Dendritic cell treated with granulocyte-macrophage colony-stimulating factor and Interleukin-4, amounts not matched to agents 40 ng/mL and 50 ng/mL, for 4 days (primary cell): Measurements from ENCODE around the gene EHD2.
"Not testable (repeated sequence)": the region's sequence is repeated elsewhere in the genome, so short reads cannot be mapped to it uniquely, and the experiment has no call there.

Experiments
- H3K27ac Mint-ChIP-seq: one replicate; pipeline ENCODE4 v1.8.0; 2022; ENCODE audit warnings: mild to moderate bottlenecking, mixed read lengths
- H3K27me3 Mint-ChIP-seq: one replicate; pipeline ENCODE4 v1.8.0; 2022; ENCODE audit warnings: mild to moderate bottlenecking, mixed read lengths
- H3K36me3 Mint-ChIP-seq: one replicate; pipeline ENCODE4 v1.8.0; 2022; ENCODE audit warnings: low read depth, mixed read lengths
- H3K4me1 Mint-ChIP-seq: one replicate; pipeline ENCODE4 v1.8.0; 2022; ENCODE audit warnings: low read depth, mixed read lengths
- H3K4me3 Mint-ChIP-seq: one replicate; pipeline ENCODE4 v1.8.0; 2022; ENCODE audit warnings: mild to moderate bottlenecking, moderate library complexity, mixed read lengths
- H3K9me3 Mint-ChIP-seq: one replicate; pipeline ENCODE4 v1.8.0; 2022; ENCODE audit warnings: mixed read lengths
- intact Hi-C: fragments of 100-400 bp; cut with micrococcal nuclease; formaldehyde crosslinking; loops from one replicate; pipeline ENCODE4 v1.15.0; 2022

The EHD2 gene

GRCh38 chr19:47713046-47714021 is at the start of gene EHD2:
TSS of gene EHD2 (plus strand) at chr19:47713422. CDS start at chr19:47716613, 3,191 bp downstream.
- H3K36me3 Mint-ChIP-seq, result no peaks in the 10 kb centered on the region
- H3K9me3 Mint-ChIP-seq, result no peaks in the 10 kb centered on the region
- H3K27ac Mint-ChIP-seq, result no peak within 1 kb of the TSS
- intact Hi-C loops, result loop anchor here (1.0 kb wide), 2 partner anchors 30 to 75 kb away; no protein-coding TSS in a partner anchor
- peaks cover 15% of the 10 kb centered on the region for H3K4me1 Mint-ChIP-seq
- H3K4me3 Mint-ChIP-seq, result peak within 1 kb of the TSS; percentile 41
- H3K27me3 Mint-ChIP-seq, result peaks cover 45% of the 10 kb centered on the region

DNA sequence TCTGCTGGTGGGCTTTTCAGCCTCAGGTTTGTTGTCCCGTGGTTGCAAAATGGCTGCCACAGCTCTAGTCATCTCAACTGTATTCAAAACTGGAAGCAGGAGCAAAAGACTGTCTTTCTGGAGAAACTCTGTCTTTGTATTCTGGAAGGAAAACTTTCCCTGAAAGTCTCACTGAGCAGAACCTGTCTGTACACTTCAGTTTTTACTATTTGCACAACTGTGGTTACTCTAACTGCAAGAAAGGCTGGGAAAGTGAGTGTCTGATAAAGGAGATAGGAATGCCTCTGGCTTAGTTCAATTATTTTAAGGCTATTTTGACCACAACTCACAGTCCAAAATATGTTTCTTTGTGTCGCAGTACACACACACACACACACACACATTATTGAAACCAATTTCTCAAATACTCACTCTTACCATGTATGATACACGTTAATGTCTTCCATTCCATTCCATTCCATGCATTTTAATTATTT is 49.7 kb upstream of the EHD2 start:
- peak overlapping the region; percentile 89 for H3K27ac Mint-ChIP-seq

GRCh38 chr19:47663911-47664771 is 49.1 kb upstream of the EHD2 start:
- intact Hi-C loops, result loop anchor here (5.0 to 10.0 kb wide), 2 partner anchors 62 to 149 kb away; partner anchors contain the start of gene NAPA
- H3K9me3 Mint-ChIP-seq, result no peaks in the 10 kb centered on the region
- H3K4me1 Mint-ChIP-seq, result peaks cover 86% of the 10 kb centered on the region
- H3K4me3 Mint-ChIP-seq, result peak overlapping the region; percentile 26
- H3K36me3 Mint-ChIP-seq, result peaks cover 31% of the 10 kb centered on the region
- no peaks in the 10 kb centered on the region for H3K27me3 Mint-ChIP-seq
- peak overlapping the region; percentile 89 for H3K27ac Mint-ChIP-seq

More for the DNA sequence above, 49.7 kb upstream of the EHD2 start:
- H3K9me3 Mint-ChIP-seq, result no peaks in the 10 kb centered on the region
- peaks cover 33% of the 10 kb centered on the region for H3K36me3 Mint-ChIP-seq
- peak overlapping the region; percentile 26 for H3K4me3 Mint-ChIP-seq
- intact Hi-C loops, result loop anchor here (5.0 to 10.0 kb wide), 2 partner anchors 61 to 149 kb away; partner anchors contain the start of gene NAPA
- peaks cover 91% of the 10 kb centered on the region for H3K4me1 Mint-ChIP-seq
- no peaks in the 10 kb centered on the region for H3K27me3 Mint-ChIP-seq

DNA sequence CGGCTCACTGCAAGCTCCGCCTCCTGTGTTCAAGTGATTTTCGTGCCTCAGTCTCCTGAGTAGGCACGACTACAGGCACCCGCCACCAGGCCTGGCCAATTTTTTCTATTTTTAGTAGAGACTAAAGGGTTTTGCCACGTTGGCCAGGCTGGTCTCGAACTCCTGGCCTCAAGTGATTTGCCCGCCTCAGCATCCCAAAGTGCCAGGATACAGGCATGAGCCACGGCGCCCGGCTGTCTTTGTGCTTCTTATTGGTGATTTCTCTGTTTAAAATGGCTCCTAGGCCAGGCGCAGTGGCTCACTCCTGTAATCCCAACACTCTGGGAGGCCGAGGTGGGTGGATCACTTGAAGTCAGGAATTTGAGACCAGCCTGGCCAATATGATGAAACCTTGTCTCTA is 44.7 kb upstream of the EHD2 start:
- not testable (repeated sequence) for H3K4me3 Mint-ChIP-seq, H3K9me3 Mint-ChIP-seq, H3K27me3 Mint-ChIP-seq, H3K27ac Mint-ChIP-seq
- Mint-ChIP-seq H3K4me1 (peaks cover 48% of the 10 kb centered on the region), H3K36me3 (peaks cover 56% of the 10 kb centered on the region)
- intact Hi-C loops, result loop anchor here (10.0 kb wide), 1 partner anchor 154 kb away; the partner anchor contains the start of gene NAPA

DNA sequence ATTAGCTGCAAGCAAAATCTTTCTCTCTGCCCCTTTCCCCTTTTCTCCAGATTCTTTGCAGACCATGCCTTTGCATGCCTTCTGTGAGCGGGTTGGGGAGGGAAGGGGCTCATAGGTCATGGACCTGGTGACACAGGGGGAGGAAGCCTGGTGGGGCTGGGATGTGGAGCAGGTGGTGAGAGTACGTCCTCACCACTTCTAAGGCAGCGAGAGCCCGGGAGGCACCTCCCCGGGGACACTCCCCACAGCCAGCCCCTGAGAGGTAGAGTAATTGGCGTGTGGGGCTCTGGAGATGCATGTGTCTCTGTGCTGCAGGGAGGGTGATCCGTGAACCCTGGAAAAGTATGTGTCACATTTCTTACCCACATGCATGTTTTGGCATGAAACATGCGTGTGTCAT is 42.5 kb upstream of the EHD2 start:
- Mint-ChIP-seq H3K4me3 (no peak overlapping the region), H3K4me1 (peaks cover 32% of the 10 kb centered on the region), H3K9me3 (no peaks in the 10 kb centered on the region), H3K27ac (no peak overlapping the region), H3K36me3 (peaks cover 78% of the 10 kb centered on the region), H3K27me3 (no peaks in the 10 kb centered on the region)
- intact Hi-C loops, result no loop called here

DNA sequence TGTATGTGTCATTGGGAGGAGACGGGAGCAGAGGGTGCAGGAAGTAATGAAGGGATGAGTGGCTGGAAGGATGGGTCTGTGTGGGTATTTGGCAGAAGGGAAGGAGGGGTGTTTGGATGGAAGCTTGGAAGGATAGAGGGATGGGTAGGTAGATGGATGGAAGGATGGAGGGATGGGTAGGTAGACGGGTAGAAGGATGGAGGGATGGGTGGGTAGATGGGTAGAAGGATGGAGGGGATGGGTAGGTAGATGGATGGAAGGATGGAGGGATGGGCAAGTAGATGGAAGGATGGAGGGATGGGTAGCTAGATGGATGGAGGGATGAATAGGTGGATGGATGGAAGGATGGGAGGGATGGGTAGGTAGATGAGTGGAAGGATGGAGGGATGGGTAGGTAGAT is 41.7 kb upstream of the EHD2 start:
- intact Hi-C loops, result no loop called here
- Mint-ChIP-seq H3K4me3 (no peak overlapping the region), H3K4me1 (peaks cover 30% of the 10 kb centered on the region), H3K36me3 (peaks cover 81% of the 10 kb centered on the region), H3K9me3 (no peaks in the 10 kb centered on the region), H3K27ac (no peak overlapping the region), H3K27me3 (no peaks in the 10 kb centered on the region)

GRCh38 chr19:47673426-47673825 is 39.8 kb upstream of the EHD2 start:
- peaks cover 23% of the 10 kb centered on the region for H3K4me1 Mint-ChIP-seq
- peaks cover 87% of the 10 kb centered on the region for H3K36me3 Mint-ChIP-seq
- no peaks in the 10 kb centered on the region for H3K9me3 Mint-ChIP-seq
- no peak overlapping the region for H3K27ac Mint-ChIP-seq
- H3K4me3 Mint-ChIP-seq, result no peak overlapping the region
- intact Hi-C loops, result no loop called here
- no peaks in the 10 kb centered on the region for H3K27me3 Mint-ChIP-seq

GRCh38 chr19:47674548-47674947 is 38.7 kb upstream of the EHD2 start:
- Mint-ChIP-seq H3K4me1 (peaks cover 23% of the 10 kb centered on the region), H3K27me3 (no peaks in the 10 kb centered on the region), H3K9me3 (no peaks in the 10 kb centered on the region), H3K4me3 (no peak overlapping the region), H3K27ac (no peak overlapping the region), H3K36me3 (peaks cover 98% of the 10 kb centered on the region)
- intact Hi-C loops, result no loop called here

GRCh38 chr19:47675271-47675670 is 38.0 kb upstream of the EHD2 start:
- no peak overlapping the region for H3K4me3 Mint-ChIP-seq
- H3K9me3 Mint-ChIP-seq, result no peaks in the 10 kb centered on the region
- peaks cover 23% of the 10 kb centered on the region for H3K4me1 Mint-ChIP-seq
- intact Hi-C loops, result no loop called here
- H3K27me3 Mint-ChIP-seq, result no peaks in the 10 kb centered on the region
- no peak overlapping the region for H3K27ac Mint-ChIP-seq
- peaks cover 98% of the 10 kb centered on the region for H3K36me3 Mint-ChIP-seq

- Mint-ChIP-seq H3K4me3 (no peak overlapping the region), H3K27ac (no peak overlapping the region)
These were observed 37.4 kb upstream of the EHD2 start for GRCh38 chr19:47675859-47676258.

DNA sequence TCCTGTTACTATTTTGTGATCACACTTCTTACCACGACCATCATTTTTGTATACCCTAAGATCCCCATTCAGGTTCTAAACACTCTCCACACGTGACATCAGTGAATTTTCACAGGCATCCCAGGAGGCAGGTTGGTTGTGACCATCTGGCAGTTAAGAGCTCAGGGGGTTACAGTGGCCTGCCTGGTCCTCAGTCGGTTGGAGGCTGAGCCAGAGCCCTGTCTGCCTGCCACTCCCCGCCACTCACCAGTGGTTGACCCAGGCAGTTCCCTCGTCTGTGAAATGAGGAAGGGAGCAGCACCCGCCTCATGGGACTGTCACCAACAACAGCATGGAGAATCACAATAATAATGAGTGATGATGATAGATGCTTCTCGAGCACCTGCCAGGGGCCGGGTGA is 36.4 kb upstream of the EHD2 start:
- no peak overlapping the region for H3K27ac Mint-ChIP-seq
- no peak overlapping the region for H3K4me3 Mint-ChIP-seq

More at GRCh38 chr19:47675859-47676258, 37.4 kb upstream of the EHD2 start:
- Mint-ChIP-seq H3K27me3 (no peaks in the 10 kb centered on the region), H3K9me3 (no peaks in the 10 kb centered on the region), H3K36me3 (peaks cover 98% of the 10 kb centered on the region), H3K4me1 (peaks cover 23% of the 10 kb centered on the region)
- intact Hi-C loops, result no loop called here

DNA sequence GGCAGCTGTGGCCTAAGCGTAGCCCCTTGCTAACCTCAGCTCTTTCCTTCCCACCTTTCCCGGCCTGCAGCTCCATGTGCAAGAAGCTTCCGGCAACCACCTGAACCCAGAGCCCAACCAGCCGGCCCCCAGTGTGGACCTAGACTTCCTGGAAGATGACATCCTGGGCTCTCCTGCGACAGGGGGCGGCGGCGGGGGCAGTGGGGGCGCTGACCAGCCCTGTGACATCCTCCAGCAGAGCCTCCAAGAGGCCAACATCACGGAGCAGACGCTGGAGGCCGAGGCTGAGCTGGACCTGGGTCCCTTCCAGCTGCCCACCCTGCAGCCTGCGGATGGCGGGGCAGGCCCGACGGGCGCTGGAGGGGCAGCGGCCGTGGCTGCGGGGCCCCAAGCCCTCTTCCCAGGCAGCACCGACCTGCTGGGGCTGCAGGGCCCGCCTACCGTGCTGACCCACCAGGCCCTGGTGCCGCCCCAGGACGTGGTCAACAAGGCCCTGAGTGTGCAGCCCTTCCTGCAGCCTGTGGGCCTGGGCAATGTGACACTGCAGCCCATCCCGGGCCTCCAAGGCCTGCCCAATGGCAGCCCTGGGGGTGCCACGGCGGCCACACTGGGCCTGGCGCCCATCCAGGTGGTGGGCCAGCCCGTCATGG is 33.8 kb upstream of the EHD2 start:
- Mint-ChIP-seq H3K4me3 (no peak overlapping the region), H3K27me3 (no peaks in the 10 kb centered on the region), H3K4me1 (peaks cover 12% of the 10 kb centered on the region), H3K36me3 (peaks cover 95% of the 10 kb centered on the region), H3K27ac (peak overlapping the region; percentile 12), H3K9me3 (no peaks in the 10 kb centered on the region)
- intact Hi-C loops, result no loop called here

More for the DNA sequence above, 36.4 kb upstream of the EHD2 start:
- no peaks in the 10 kb centered on the region for H3K27me3 Mint-ChIP-seq
- peaks cover 98% of the 10 kb centered on the region for H3K36me3 Mint-ChIP-seq
- intact Hi-C loops, result no loop called here
- H3K9me3 Mint-ChIP-seq, result no peaks in the 10 kb centered on the region
- H3K4me1 Mint-ChIP-seq, result peaks cover 18% of the 10 kb centered on the region
